ENCODE data around the gene CIAO2B. TPM values are rescaled to one million over a fixed set of nuclear protein-coding genes. Genes with fewer than 3 reads are reported as not detected.

CIAO2B gene
- total RNA-seq, 1 experiment from 2014 or later = 83.0 TPM

GRCh38 chr16:66924527-66925321 is 9.5 kb downstream of the CIAO2B start:
- H3K14ac ChIP-seq (ENCODE audit: insufficient read depth, low read length) = no peak overlapping the region; the same call in 1 of the 2 replicates
- no peak overlapping the region for H4K8ac ChIP-seq (replicated peaks; ENCODE audit: insufficient read length, low read depth, low read length)
- Mint-ChIP-seq H3K4me1 (peaks cover 13 to 15% of the 10 kb centered on the region in 2 experiments), H3K9me3 (no peaks in the 10 kb centered on the region; a peak in 1 of 5 replicates), H3K27me3 (ENCODE audit: low read depth) (peaks cover 73% of the 10 kb centered on the region), H3K27ac (no peak overlapping the region), H3K4me3 (peak overlapping the region; percentile 72 to 85), H3K36me3 (ENCODE audit: insufficient read depth in 1 of 3, low read depth in 3 of 3) (no peaks in the 10 kb centered on the region)
- H3K9ac ChIP-seq (ENCODE audit: extremely low read depth, insufficient read length, low read length) = no peak overlapping the region
- H4K91ac ChIP-seq (ENCODE audit: insufficient read length, low read depth, low read length) = no peak overlapping the region
- H4K5ac ChIP-seq (ENCODE audit: insufficient read length, low read depth, low read length) = no peak overlapping the region
- no peaks in the 10 kb centered on the region for H3K79me2 ChIP-seq (ENCODE audit: insufficient read depth, low read length)
- TF ChIP-seq, protein P1, sequence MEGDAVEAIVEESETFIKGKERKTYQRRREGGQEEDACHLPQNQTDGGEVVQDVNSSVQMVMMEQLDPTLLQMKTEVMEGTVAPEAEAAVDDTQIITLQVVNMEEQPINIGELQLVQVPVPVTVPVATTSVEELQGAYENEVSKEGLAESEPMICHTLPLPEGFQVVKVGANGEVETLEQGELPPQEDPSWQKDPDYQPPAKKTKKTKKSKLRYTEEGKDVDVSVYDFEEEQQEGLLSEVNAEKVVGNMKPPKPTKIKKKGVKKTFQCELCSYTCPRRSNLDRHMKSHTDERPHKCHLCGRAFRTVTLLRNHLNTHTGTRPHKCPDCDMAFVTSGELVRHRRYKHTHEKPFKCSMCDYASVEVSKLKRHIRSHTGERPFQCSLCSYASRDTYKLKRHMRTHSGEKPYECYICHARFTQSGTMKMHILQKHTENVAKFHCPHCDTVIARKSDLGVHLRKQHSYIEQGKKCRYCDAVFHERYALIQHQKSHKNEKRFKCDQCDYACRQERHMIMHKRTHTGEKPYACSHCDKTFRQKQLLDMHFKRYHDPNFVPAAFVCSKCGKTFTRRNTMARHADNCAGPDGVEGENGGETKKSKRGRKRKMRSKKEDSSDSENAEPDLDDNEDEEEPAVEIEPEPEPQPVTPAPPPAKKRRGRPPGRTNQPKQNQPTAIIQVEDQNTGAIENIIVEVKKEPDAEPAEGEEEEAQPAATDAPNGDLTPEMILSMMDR (conservative IDR thresholded peaks at IDR 0.05) = peak; percentile 68
- H3K4me2 ChIP-seq (ENCODE audit: insufficient read depth, insufficient read length, low read length) = peak overlapping the region; percentile 45
- no peak overlapping the region for H3T11ph ChIP-seq (ENCODE audit: low read length)
- no peak overlapping the region for H3K27ac ChIP-seq (ENCODE audit: insufficient read length, low read depth, low read length)
- H3K9me3 ChIP-seq (ENCODE audit: control insufficient read depth, low read depth, low read length) = no peaks in the 10 kb centered on the region
- no peaks in the 10 kb centered on the region for H3K79me1 ChIP-seq (ENCODE audit: insufficient read depth, low read depth, low read length, poor library complexity, severe bottlenecking)
- H3K23ac ChIP-seq (ENCODE audit: insufficient read length, low read depth, low read length) = no peak overlapping the region
- H2AFZ ChIP-seq (ENCODE audit: low read length) = no peak overlapping the region
- H3K18ac ChIP-seq (ENCODE audit: insufficient read length, low read depth, low read length) = no peak overlapping the region
- H2BK15ac ChIP-seq (ENCODE audit: low read depth, low read length) = no peak overlapping the region
- no peak overlapping the region for H2BK12ac ChIP-seq (ENCODE audit: insufficient read length, low read depth, low read length)
- DNase-seq = peak; percentile 77
- H2BK20ac ChIP-seq (ENCODE audit: low read depth, low read length, poor library complexity, severe bottlenecking) = no peak overlapping the region
- H2AK5ac ChIP-seq (ENCODE audit: insufficient read length, low read length) = no peak overlapping the region
- no peaks in the 10 kb centered on the region for H4K20me1 ChIP-seq (ENCODE audit: control insufficient read depth, insufficient read depth, insufficient read length)
- no CpG with 5 or more reads among the region's 72 CpGs for WGBS (ENCODE audit: extremely low coverage, insufficient read length, low lambda C conversion rate)
- no peak overlapping the region for H2BK5ac ChIP-seq (ENCODE audit: insufficient read length, low read length)
- no peak overlapping the region for H2BK120ac ChIP-seq (ENCODE audit: low read depth, low read length, poor library complexity, severe bottlenecking)
- H3K4me1 ChIP-seq (ENCODE audit: insufficient read depth, low read length) = no peaks in the 10 kb centered on the region
- no peak overlapping the region for H3K4ac ChIP-seq (ENCODE audit: low read depth, low read length)
- no peak overlapping the region for H3K56ac ChIP-seq (ENCODE audit: insufficient read length, low read depth, low read length)
- peaks cover 15% of the 10 kb centered on the region; the same call in 1 of the 2 replicates for H3K27me3 ChIP-seq (ENCODE audit: insufficient read depth, low read length)
- H3K23me2 ChIP-seq (ENCODE audit: insufficient read length, low read depth, low read length, poor library complexity, severe bottlenecking) = peaks cover 5% of the 10 kb centered on the region
